Measurements from ENCODE around the gene KRTAP21-3. TPM values are rescaled to one million over a fixed set of nuclear protein-coding genes. Genes with fewer than 3 reads are reported as not detected.
"Not testable (repeated sequence)": the region's sequence is repeated elsewhere in the genome, so short reads cannot be mapped to it uniquely, and the experiment has no call there.

Gene KRTAP21-3, protein sequence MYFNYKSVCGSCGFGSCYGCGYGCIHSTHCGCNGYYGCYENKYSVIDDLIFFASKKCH
- total RNA-seq = not detected

DNA sequence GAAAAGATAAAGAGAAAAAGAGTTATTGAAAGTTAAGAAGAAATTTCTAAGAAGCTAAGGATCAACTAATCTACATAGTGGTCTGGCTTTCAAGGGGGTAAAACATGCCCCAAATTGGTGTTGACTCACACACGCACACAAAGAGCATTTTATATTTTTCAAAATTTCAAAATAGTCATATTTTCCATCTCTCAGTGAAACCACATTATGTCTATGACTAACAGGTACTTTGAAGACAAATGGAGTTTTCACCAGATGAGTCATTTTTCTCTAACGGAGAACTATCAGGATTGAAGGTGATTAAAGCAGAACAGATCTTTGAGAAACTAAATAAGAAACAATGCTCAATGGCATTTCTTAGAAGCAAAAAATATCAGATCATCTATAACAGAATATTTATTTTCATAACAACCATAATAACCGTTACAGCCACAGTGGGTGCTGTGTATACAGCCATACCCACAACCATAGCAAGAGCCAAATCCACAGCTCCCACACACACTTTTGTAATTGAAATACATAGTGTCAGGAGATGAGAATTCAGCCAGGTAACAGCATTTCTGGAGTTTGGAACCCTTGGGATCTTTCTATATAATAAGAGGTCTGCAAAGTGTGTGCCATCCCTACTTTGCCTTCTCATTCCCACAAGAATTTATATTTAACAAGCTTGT is at the start of gene KRTAP21-3:
TSS of gene KRTAP21-3 (minus strand) at position 539 of the 671 bp plus-strand sequence. CDS start at position 521, 18 bp downstream.
- ATAC-seq = no peak
- DNase-seq (ENCODE audit: low spot score) = no peak

DNA sequence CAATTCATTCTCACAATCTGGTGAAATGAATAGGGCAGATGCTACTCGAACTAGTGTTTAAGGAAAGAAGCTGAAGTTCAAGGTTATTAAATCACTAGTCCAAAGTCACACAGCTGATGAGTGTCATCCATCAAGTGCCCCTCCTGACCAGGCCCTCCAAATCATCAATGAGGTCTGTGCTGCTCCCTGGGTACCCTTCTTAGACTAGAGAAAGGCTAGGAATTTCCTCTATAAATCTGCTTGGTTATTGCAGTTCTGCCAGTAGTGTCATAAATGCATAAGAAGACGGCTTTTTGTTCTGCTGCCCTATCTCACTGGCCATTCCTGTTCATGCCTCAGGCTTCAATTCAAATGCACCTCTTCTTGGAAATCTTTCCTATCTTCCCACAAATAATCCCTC is 42.2 kb upstream of the KRTAP21-3 start:
- ATAC-seq (no peak), DNase-seq (ENCODE audit: low spot score) (no peak)

GRCh38 chr21:30758306-30758705 is 39.7 kb upstream of the KRTAP21-3 start:
- DNase-seq (ENCODE audit: low spot score) (no peak), ATAC-seq (no peak)

DNA sequence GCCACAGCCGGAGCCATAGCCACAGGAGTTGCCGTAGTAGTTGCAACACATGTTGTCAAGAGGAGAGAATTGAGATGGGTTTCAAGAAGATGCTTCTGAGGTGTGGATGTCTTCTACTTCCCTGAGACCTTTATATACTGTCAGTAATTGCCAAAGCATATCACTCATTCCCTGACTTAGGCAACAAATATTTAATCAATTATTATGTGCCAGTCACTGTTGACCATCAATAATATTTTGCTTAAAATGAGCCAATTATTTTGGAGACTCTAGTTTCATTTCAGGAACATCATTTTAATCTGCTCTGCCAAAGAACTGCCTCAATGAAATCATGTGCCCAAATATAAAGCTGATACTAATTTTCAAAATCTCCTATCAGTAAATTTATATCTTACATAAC is 36.8 kb upstream of the KRTAP21-3 start, which contains the start of gene KRTAP21-1:
TSS of gene KRTAP21-1 (minus strand) at position 101 of the 400 bp plus-strand sequence. CDS start at position 51, 50 bp downstream.
- ATAC-seq; DNase-seq (ENCODE audit: low spot score): not testable (repeated sequence)

DNA sequence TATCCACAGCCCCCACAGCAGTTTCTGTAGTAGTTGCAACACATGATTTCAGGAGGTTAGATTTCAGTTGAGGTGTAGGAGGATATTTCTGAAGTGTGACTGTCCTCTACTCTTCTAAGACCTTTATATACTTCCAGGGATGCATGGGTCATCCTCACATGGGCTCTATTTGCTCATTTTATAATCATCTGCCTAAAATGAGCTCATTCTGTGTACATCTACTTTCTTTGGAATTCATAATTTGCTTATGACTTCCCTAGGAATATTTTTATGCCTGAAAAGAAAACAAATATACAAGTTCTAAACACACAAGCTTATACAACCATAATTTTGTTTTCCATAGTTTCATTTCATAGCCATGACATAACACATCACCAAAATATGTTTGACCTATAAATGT is 28.6 kb upstream of the KRTAP21-3 start, which contains the start of gene KRTAP21-2:
TSS of gene KRTAP21-2 (minus strand) at position 101 of the 400 bp plus-strand sequence. CDS start at position 44, 57 bp downstream.
- DNase-seq (ENCODE audit: low spot score) = no peak
- ATAC-seq = no peak

DNA sequence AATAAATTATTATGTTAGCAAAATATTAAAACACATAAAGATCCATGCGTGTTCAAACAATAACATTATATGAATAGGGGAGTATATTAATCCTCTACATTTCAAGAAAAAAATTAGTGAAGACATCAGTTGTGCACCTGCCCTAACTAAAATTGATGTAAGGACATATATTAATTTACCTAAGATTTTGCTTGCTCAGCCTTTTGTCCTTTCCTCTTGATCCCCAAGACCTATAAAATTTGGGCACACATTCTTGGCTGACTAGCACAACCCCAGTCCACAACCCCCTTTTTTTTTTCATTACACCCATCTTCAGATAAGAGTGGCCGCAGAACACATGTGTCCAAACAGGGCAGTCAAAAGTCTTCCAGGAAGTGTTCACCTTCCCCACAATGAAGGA is 21.9 kb upstream of the KRTAP21-3 start:
- DNase-seq (ENCODE audit: low spot score) = no peak
- ATAC-seq = no peak

DNA sequence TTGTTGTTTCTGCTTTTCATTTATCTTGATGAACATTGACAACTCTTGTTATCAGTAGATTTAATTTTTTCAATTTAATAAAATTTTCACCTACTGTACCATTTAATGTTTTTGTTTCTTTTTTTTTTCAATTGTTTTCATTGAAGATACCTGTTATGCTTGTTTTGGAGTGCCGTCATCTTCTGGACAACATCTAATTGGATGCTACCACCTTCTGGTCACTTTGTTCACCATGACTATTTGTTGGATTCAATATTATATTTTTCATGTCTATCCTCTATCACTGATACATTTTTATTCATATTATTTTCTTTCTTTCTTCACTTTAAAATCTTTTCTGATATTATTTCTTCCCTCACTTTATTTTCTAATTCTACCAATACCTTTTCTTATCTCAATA is 14.4 kb upstream of the KRTAP21-3 start:
- DNase-seq (ENCODE audit: low spot score) (no peak), ATAC-seq (no peak)

GRCh38 chr21:30726726-30727125 is 8.1 kb upstream of the KRTAP21-3 start:
- ATAC-seq (no peak), DNase-seq (ENCODE audit: low spot score) (no peak)

DNA sequence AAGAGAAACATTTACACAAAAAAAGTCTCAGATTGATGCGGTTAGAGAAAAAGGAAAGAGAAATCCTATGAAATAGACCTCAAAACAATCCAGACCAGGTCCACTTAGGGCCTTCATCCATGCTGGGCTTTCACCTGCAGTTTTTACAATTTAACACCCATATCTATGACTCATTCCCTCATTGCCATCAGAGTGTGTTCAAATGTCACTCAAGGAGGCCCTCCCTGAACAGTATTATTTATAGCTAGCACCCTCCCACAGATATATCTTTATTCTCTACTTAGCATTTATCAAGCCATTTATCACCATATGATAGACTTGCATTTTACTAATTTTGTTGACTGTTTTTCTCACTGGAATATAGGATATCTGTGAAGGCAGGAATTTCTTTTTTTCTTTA is 824 bp upstream of the KRTAP21-3 start:
- no peak for ATAC-seq
- no peak for DNase-seq (ENCODE audit: low spot score)

DNA sequence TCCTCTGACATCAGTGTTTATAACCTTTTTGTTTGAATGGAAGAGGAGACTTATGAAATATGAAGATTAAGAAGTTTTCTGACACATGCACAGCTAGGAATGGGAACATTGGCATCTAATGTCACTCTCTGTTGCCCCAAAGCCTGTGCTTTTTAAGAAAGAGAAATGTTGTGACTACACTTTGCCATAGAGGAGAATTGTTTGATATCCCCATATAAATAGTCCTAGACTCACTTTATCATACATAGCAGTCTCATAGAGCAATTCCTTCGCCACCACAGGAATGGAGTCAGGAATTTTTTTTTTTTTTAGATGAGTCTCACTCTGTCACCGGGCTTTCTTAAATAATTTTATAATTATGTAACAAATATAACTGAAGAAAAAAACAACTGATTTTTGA is 1.5 kb downstream of the KRTAP21-3 start:
- DNase-seq (ENCODE audit: low spot score) (no peak), ATAC-seq (no peak)

DNA sequence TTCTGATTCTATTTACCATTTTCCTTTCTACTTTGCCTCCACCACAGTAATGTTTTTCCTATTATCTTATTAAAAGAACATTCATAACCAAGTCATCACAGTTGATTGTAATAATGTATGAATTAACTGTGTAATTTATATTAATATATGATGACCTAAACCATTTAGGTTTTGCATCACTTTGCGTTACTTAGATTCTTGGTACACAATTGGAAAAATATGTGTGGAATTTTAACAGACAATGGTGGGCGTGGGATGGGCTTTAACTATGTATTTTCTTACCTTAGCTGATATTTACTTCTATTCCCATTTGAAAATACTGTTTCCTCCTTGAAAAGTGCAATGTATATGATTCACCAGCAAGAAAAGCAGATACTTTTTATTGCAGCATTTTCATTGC is 3.6 kb downstream of the KRTAP21-3 start:
- ATAC-seq = no peak
- DNase-seq (ENCODE audit: low spot score) = no peak

DNA sequence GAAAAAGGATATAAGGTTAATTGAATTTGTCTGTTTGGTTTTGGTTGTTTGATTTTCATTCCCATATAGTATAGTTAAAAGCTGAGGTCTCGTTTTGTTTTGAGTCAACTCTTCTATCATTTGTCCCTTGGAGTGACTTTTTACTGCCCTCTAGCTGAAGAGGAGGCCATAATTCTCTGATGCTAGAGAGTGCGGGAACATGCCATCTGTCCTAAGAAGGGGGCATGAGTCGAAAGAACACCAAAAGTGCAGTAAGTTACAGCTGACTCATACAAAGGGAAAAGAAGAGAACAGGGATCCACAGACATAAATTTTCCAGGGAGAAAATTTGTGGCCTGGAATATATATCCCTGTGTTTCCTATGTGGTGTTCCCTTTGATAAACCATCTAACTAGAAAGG is 4.1 kb downstream of the KRTAP21-3 start:
- ATAC-seq = no peak
- no peak for DNase-seq (ENCODE audit: low spot score)

- DNase-seq (ENCODE audit: low spot score) (no peak), ATAC-seq (no peak)
Measured at GRCh38 chr21:30713766-30714165, 4.8 kb downstream of the KRTAP21-3 start.

DNA sequence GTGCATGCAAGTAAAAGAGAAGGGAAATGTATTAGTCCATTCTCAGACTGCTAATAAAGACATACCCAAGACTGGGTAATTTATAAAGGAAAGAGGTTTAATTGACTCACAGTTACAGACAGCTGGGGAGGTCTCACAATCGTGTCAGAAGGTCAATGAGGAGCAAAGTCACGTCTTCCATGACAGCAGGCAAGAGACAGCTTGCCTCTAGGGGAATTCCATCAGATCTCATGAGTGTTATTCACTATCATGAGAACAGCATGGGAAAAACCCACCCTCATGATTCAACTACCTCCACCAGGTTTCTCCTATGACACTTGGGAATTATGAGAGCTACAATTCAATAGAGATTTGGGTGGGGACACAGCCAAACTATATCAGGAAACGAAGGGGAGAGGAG is 8.1 kb downstream of the KRTAP21-3 start:
- ATAC-seq = no peak
- DNase-seq (ENCODE audit: low spot score) = no peak

DNA sequence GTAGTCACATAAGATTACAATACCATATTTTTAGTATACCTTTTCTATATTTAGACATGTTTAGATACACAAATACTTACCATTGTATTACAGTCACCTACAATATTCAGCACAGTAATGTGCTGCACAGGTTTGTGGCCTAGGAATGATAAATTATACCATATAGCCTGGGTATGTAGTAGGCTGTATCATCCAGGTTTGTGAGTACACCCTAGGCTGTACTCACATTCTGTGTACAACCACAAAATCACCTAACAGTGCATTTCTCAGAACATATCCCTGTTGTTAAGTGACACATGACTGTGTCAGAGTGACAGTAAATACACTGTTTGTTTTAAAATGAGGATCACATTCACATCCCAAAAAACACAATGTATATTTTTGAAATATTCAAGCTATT is 11.2 kb downstream of the KRTAP21-3 start:
- DNase-seq (ENCODE audit: low spot score) (no peak), ATAC-seq (no peak)

DNA sequence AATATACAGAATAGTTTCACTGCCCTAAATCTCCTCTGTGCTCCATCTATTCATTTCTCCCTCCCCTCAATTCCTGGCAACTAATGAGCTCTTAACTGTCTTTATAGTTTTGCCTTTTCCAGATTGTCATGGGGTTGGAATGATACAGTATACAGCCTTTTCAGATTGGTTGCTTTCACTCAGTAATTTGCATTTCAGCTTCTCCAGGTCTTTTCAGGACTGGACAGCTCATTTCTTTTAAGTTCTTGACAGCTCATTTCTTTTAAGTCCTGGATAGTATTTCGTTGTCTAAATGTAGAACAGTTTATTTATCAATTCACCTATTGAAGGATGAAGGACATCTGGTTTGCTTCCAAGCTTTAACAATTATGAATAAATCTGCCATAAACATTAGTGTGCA is 22.6 kb downstream of the KRTAP21-3 start:
- ATAC-seq (no peak), DNase-seq (ENCODE audit: low spot score) (no peak)

GRCh38 chr21:30689822-30690221 is 28.8 kb downstream of the KRTAP21-3 start:
- DNase-seq (ENCODE audit: low spot score) = no peak
- no peak for ATAC-seq

GRCh38 chr21:30684506-30684905 is 34.1 kb downstream of the KRTAP21-3 start:
- DNase-seq (ENCODE audit: low spot score) (no peak), ATAC-seq (no peak)

DNA sequence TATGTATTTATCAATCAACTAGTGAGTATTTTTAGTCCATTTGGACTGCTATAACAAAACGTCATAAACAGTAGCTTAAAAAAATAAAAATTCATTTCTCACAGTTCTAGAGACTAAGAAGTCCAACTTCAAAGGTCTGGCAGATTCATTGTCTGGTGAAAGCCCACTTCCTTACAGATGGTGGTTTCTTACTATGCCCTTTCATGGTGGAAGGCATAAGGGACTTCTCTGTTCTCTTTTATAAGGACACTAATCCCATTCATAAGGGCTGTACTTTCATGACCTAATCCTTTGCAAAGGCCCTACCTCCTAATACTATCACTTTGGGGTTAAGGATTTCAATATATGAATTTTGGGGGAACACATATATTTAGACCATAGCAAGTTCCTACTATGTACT is 38.0 kb downstream of the KRTAP21-3 start:
- DNase-seq (ENCODE audit: low spot score) (no peak), ATAC-seq (no peak)

GRCh38 chr21:30676737-30677136 is 41.8 kb downstream of the KRTAP21-3 start:
- ATAC-seq (no peak), DNase-seq (ENCODE audit: low spot score) (no peak)

DNA sequence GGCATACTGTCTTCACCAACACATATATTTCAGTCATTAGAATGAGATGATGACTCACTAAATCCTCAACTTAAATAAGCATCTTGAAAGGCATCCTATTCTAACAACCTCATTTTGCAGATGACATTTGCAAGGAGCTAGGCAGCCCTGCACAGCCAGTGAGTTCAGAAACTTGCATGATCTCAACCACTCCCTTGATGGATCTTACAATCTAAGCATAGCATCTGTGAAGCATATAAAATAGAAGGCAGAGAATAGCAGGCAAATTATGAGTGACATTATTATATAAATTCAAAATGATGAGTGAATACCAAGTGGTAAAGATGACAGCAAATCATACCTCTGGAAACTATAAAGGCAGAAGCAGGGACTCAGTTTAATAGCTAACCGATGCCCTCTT is 44.3 kb downstream of the KRTAP21-3 start:
- ATAC-seq (no peak), DNase-seq (ENCODE audit: low spot score) (no peak)

DNA sequence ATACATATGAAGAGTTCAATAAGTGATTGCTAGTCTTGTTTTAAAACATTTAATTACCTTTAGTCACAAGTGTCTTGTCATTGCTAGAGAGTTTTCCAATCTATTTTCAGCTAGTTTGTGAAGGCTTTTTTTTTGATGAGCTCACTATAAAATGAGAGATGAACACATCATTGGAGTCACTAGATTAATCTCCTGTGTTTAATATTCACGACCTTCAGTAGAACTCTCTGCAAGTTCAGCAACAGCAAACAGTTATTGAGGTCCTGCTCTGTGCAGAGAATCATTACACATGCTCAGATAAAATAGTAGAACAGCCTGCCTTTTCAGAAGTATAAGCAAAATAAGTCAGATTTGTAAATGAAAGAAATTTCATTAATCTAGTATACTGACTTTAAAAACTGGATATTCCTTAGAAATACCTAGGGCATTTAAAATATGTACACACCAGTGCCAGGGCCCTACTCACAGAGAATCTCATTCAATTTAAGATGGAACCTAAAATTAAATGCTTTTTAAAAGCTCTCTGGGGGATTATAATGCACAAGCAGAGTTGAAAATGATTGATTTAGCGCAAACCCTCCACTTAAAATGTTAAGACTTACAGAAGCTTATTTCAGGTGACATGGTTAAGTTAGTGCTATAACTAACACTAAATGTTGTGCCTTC is 45.5 kb downstream of the KRTAP21-3 start:
- no peak for ATAC-seq

More for the DNA sequence above, 45.5 kb downstream of the KRTAP21-3 start:
- DNase-seq (ENCODE audit: low spot score) = no peak

All from left lobe of liver (tissue), 2 donors.